GM21528 (cell line): Measurements from ENCODE around the gene SERHL2.
A peak's percentile ranks its signal among the peaks of the same experiment; 100 is the strongest.
"Not testable (repeated sequence)": the region's sequence is repeated elsewhere in the genome, so short reads cannot be mapped to it uniquely, and the experiment has no call there.

ENCODE experiments used
- ATAC-seq: cut with Tn5 transposase; IDR thresholded peaks from one replicate; pipeline ENCODE4 v1.9.1; 2021; ENCODE audit warnings: mild to moderate bottlenecking, moderate library complexity; ENCODE audit not compliant: unreplicated experiment, low FRiP score

Gene SERHL2

DNA sequence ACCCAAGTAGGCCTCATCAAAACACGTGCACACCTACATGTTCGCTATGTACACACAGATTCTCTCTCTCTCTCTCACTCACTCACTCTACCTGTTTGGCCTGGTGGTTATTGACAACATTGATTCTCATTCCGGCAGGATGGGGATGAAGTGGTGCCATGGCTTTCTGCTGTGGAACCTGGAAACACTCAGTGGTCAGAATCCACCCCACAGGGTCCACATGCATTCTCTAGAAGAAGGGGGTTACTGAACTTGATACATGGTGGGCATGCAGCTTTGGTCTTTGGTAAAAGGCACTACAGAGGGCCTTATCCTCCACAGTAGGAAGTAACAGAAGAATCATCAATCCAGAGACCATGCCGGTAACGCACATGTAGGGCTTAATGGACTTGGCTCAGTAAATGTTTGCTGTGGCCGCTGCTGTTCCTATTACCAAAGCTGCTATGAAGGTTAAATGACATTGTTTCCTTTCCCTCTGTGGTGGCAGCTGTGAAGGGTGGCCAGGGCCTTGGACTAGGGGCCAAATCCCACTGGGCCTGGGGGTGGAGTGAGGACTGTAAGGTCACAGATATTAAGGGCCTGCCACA is 48.2 kb downstream of the SERHL2 start:
- no peak for ATAC-seq

DNA sequence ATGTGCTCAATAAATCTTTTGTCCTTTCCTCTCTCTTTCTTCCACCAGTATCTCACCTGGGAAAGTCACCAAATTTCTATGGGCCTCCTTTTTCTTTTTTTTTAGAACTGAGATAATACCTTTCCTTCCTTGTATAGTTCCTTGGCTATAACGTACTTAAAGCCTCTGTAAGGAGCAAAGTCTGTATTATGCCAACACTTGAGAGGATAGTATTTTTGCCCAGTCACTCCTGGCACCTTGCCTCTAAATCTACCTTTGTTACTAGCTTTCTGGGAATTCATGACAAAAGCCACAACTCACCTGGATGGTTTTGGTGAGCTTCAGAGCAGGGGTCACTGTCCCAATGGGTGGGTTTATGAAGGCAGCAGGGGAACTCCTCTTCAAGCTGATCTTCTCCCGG is 48.7 kb downstream of the SERHL2 start:
- ATAC-seq: no peak

DNA sequence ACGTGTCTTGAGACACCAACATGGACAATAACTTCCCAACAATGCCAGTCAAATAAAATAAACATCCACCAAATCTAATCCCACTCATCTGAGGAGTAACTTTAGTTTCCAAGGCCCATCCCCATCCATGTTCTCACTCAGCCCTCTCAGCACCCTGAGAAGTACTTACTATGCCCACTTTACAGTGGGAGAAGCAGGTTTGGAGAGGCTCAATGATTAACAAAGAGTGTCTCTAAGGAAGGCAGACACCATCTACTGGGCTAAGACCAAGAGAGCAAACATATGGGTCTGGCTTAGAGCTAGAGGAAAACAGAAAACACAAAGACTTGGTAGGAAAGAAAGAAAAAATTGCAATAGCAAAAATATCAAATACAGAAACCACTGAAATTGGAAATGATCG is 49.7 kb downstream of the SERHL2 start:
- no peak for ATAC-seq

DNA sequence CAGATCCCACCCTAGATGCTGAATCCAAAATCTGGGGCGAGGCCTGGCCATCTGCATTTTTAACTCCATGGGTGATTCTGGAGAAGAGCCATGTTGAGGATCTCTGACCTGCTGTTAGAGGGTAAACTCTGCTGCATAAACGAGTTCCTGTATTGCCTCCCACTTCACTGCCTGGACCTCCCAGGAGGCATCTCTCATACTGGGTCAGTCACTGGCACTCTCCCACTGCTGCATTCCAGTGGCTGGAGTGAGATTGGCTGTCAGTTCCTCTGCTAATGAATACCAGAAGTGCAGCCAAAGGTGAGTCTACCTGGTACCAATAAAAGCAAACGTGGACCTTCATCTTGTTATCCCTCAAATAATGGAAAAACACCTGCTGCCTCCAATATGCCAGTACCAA is 50.6 kb downstream of the SERHL2 start:
- no peak for ATAC-seq

DNA sequence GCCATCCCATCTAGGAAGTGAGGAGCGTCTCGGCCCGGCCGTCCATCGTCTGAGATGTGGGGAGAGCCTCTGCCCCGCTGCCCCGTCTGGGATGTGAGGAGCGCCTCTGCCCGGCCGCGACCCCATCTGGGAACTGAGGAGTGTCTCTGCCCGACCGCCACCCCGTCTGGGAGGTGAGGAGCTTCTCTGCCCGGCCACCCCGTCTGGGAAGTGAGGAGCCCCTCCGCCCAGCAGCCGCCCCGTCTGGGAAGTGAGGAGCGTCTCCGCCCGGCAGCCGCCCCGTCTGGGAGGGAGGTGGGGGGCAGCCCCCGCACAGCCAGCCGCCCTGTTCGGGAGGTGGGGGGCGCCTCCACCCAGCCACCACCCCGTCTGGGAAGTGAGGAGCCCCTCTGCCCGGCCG is 53.9 kb downstream of the SERHL2 start:
- not testable (repeated sequence) for ATAC-seq

DNA sequence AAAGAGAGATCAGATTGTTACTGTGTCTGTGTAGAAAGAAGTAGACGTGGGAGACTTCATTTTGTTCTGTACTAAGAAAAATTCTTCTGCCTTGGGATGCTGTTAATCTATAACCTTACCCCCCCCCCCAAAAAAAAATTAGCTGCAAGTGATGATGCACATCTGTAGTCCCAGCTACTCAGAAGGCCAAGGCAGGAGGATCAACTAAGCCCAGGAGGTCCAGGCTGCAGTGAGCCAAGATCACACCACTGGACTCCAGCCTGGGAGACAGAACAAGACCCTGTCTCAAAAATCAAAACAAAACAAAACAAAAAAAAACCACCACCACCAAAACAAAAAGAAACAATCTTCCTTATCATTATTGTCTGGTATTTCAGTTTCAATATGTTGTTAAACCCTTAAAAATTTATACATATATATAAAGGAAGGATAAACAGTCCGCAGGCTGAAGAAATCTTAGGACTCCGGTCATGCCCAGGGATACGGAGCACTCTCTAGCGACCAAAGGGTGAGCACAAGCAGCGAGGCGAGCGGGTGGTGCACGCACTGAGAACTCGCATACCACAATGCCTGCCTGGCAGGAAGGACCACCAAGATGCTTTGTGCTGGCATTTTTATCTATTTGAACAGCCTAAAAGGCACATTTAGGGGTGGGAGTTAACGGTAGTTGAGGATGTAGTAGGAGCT is 54.5 kb downstream of the SERHL2 start:
- ATAC-seq: no peak

DNA sequence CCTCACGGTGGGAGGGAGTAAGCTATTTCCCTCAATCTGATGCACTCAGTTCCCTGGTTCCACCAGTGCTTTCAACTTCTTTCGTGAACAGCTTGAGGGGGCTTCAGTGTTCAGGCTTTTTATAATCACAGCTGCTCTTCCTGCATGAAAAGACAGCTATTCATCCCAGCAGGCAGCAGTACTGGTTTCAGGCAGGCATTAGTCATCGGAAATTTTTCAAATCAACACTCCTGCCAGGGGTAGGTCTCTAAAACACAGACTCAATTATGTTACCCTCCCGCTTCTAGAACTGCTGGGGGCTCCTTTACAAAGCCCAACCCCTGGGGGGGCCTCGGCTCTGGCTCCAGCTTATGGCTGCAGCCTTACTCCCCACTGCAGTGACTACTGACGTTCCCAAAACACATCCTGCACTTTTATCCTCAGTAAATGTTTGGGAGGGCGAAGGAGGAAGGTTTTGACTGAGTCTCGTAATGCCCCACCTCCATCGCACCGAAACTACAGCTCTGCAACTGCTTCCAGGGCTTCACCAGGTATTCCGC is 55.1 kb downstream of the SERHL2 start:
- no peak for ATAC-seq

DNA sequence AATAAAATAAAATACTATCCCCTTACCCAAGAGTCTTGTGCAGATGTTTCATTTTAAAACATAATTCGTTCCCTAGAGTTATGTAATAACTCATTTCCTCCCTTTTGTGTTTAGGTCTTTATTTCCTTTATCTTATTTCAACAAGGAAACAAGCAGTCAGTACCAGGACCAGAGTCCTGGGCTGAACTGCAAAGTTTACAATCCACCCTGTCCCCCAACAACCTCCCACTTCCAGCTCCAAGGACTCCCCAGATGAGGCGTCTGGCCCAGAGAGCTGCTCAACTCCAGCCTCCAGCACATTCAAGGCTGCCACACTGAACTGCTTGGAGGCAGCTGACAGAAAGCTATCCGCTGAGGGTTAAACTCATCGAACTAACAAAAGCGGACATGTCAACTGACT is 56.4 kb downstream of the SERHL2 start:
- no peak for ATAC-seq

DNA sequence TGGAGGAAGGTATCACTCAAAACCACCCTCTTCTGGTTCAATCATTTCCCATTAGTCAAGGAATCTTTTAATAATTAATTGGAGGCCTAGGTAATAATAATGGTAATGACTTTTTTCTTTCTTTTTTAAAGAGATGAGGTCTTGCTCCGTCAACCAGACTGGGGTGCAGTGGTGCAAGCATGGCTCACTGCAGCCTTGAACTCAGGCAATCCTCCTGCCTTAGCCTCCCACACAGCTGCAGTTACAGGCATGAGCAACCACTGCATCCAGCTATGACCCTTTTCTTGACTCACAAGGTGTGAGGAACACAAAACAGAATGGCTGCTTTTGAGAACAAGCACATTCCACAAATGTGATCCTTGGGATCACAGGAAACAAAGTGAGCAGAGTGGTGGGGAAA is 57.3 kb downstream of the SERHL2 start:
- ATAC-seq: no peak

DNA sequence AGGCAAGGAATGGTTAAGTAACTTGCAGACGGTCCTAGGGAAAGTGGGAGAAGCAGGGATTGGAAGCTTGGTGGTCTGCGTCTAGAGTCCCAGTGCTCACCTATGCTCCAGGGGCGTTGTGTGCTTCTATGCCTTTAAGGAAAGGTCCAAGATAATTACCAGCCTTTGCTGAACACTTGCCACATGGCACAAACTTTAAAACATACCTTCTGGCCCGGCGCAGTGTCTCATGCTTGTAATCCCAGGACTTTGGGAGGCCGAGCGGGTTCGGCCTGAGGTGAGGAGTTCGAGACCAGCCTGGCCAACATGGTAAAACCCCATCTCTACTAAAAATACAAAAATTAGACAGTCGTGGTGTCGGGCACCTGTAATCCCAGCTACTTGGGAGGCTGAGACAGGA is 58.6 kb downstream of the SERHL2 start:
- ATAC-seq: no peak

DNA sequence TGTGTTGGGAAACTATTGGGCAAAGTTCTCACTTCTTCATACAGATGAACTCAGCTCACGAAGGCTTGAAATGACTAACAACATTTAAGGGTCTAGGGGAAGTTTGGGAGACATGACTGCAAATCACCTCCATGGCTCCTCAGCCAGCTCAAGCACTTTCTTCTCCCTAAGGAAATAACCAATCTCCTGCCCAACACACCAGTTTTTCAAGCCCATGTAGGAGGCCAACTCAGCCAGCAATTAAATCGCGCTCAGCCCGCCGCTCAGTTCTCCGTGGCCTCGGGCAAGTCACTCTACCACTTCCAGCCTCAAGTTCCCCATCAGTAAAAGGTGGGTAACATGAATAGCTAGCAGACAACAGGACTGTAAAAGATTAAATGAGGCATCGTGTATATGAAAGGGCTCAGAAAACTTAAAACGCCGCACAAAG is 60.1 kb downstream of the SERHL2 start:
- peak; percentile 1 for ATAC-seq

DNA sequence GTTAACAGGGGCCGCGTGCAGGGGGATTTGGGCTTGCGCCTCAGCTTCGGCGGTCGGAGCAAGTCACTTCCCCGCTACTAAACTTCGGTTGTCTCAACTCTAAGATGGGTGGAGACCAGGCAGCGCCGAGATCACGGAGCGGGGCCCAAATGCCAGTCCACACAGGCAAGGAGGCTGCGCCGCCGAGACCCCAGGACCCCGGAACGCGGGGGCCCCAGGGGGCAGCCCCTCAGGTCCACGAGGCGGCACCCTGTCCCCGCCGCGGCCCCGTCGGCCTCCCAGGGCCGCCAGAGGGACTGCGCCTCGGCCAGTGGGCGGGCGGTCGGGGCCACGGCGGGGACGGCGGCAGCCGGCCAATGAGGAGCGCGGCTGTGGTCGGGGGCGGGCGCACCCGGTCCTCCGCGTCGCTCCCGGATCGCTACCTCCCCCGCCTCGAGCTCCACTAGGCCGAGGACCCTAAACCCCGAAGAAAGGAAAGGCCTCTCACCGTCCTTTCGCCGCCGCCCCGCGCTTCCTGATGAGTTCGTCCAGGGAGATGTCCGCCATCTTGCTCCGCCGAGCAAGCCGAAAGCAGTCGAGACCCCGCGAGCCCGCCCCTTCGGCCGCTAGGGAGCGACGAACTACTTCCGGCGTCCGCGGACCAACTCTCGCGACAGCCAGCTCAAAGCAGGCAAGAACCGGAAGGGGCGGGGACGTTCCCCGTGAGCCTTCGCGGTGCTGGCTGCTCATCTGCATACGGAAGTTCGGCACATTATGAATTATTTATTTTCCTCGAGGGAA is 60.7 kb downstream of the SERHL2 start, which contains the start of gene POLDIP3:
Gene POLDIP3, minus strand, starts transcription at position 572 of the 780 bp plus-strand sequence. Its CDS starts 26 bp downstream, at position 546.
- peak; percentile 73 for ATAC-seq

DNA sequence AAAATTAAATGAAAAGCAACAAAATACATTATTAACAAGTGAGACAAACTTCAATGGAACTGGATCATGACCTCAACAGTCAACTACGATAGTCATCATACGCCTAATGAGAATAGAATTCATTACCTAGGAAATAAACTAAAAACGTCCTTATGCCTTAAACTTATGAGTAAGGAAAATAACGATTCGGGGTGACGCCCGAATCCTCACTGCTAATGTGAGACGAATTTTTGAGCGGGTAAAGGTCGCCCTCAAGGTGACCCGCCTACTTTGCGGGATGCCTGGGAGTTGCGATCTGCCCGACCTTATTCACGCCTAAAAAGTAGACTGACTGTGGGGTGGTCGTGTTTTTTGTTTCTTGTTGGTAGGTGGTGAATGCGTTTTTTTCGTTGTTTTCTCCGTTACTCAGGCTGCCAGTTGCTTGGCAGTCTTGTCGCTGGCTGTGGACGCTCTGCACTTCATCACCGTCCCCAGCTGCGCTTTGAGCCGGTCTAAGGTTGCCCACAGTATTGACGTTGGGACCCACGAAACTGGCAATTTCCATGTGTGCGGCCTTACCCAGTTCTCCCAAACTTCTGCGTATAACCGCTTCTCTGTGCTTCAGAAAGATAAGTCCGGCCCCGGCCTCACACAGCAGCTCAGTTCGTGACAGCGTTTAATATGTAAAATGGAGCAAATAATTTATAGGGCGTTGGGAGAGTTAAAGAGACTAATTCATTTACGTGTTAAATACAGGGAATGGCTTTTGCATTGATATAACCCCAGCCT is 61.5 kb downstream of the SERHL2 start:
- peak; percentile 59 for ATAC-seq

DNA sequence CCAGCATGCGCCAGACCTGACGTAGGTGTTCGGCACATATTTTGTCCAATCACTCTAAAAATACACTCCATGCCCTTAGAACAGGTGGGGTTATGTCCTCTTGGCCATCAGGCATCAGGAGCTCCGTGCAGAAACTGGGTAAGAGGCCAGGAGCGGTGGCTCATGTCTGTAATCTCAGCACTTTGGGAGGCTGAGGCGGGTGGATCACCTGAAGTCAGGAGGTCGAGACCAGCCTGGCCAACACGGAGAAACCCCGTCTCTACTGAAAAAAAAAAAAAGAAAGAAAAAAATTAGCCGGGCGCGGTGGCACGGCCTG is 62.1 kb downstream of the SERHL2 start:
- not testable (repeated sequence) for ATAC-seq

DNA sequence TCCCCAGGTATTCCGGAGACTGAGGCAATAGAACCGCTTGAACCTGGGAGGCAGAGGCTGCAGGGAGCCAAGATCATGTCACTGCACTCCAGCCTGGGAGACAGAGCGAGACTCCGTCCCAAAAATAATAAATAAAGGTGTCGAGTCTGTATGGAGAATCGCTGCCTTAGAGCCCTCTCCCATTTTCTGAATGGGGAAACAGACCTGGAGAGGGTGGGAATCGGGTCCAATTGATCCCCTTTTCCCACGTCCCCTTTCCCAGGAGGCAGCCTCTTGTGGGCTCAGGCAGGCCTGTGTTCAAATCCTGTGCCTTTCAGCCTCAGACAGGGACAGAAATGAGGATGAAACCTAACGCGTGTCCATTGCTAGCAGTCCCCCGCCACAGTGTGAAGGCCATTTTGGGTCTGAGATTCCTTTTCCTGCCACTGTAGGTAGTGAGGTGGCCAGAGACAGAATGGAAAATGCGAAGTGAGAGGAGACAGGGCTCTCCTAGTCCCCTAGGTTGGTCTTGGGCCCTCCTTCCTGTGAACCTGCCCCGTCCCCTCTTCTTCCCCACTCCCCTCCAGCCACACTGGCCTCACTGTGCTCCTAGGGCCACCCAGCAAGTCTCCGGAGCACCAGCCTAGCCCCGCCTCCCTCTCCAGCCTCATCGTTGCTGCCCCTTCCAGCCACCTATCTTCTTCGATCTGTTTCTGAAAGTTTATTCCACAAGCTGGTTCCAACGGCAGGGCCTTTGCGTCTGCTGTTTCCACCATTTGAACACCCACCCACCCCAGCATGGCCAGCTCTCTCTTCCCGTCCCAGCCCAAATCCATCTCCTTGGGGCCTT is 63.6 kb downstream of the SERHL2 start:
- ATAC-seq: no peak

DNA sequence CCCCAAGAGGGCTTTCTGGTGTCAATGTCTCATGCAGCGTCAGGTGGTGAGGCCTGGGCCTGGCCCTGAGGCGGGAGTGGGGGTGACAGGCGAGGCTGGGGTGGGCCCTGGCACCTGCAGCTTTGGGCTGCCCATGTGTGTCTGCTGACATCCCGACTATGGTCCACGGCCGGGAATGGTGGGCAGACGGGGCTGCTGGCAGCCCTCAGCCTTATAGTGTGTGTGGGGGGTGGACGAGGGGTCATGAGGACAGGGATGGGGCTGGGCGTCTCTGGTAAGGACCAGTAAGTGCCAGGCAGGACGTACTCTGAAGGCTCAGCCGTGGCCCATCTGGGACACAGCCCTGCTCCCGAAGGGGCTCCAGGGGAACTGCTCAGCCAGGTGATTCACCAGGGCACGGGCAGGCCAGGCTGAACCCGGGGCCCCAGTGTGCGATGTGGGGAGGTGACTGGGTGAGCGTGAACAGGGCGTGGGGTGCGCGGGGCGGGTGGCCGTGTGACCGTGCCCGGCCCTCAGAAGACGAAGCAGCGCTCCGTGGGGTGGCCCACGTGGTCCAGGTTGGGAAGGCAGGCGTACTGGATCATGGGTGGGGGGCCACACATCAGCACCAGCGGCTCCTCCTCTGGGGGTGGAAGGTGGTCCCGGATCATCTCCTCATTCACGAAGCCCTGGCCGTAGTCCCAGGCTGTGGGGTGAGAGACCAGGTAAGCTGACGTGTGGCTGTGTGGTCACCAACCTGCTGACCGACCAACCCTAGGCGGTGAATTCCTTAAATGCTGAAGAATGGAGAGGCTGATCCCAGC is 65.7 kb downstream of the SERHL2 start:
- no peak for ATAC-seq

DNA sequence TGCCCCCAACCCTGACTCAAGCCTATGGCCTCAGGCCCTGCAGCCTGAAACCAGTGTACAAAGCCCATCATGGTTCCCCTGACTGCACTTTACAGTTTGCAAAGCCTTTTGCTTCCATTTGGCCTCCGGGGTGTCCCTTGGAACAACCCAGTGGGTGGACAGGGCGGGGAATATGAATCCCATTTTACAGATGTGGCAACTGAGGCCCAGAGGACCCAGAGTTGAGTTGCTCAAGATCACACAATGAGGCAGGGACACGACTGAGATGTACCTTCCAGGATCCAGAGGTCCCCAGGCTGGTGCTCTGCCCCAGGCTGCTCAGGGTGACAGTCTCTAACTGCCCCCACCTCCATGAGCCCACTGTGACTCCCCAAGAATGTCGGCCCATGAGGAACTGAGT is 66.3 kb downstream of the SERHL2 start:
- no peak for ATAC-seq

DNA sequence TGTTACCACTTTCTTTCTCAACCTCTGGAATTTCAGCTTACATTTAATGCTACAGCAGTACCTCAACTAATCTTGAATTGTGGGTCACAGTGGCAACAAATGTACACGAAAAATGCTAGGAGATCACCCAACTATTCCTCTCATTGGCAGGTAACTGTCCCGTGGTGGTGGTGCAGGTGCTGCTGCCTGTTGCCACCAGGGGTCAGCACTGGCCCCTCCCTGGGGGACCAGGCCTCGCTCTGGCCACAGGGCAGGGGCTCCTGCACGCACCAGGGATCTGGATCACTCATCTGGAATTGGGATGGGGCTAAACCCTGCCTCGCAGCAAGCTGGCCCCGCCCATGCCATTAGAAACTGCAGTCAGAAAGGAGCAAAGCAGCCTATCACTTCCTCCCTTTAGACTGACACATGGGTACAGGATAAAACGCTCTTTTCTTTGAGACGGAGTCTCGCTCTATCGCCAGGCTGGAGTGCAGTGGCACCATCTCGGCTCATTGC is 67.8 kb downstream of the SERHL2 start:
- ATAC-seq: no peak
